ENCODE data around the gene POLE2.

The POLE2 gene

GRCh38 chr14:49654511-49654910, 33.5 kb downstream of the POLE2 start:
- DNase-seq (ENCODE audit: low read depth): no peak
- no peak for TF ChIP-seq CTCF (IDR thresholded peaks at IDR 0.05; ENCODE audit: insufficient read depth, low read depth, low read length, missing control alignments)
- H3K4me3 ChIP-seq (ENCODE audit: low read depth, low read length): no peak overlapping the region

- no peak overlapping the region for H3K4me3 ChIP-seq (ENCODE audit: low read depth, low read length)
- no peak for TF ChIP-seq CTCF (IDR thresholded peaks at IDR 0.05; ENCODE audit: insufficient read depth, low read depth, low read length, missing control alignments)
- DNase-seq (ENCODE audit: low read depth): no peak
Measured at GRCh38 chr14:49653508-49653907, 34.5 kb downstream of the POLE2 start.

- DNase-seq (ENCODE audit: low read depth): no peak
- no peak overlapping the region for H3K4me3 ChIP-seq (ENCODE audit: low read depth, low read length)
- no peak for TF ChIP-seq CTCF (IDR thresholded peaks at IDR 0.05; ENCODE audit: insufficient read depth, low read depth, low read length, missing control alignments)
Measured at GRCh38 chr14:49642163-49642562, 45.9 kb downstream of the POLE2 start.

GRCh38 chr14:49641697-49642129, 46.3 kb downstream of the POLE2 start:
- peak; percentile 26 for DNase-seq (ENCODE audit: low read depth)

GRCh38 chr14:49640540-49641417, 47.2 kb downstream of the POLE2 start:
- no peak overlapping the region for H3K4me3 ChIP-seq (ENCODE audit: low read depth, low read length)
- TF ChIP-seq CTCF (IDR thresholded peaks at IDR 0.05; ENCODE audit: insufficient read depth, low read depth, low read length, missing control alignments): no peak
- DNase-seq (ENCODE audit: low read depth): no peak

More at GRCh38 chr14:49641697-49642129, 46.3 kb downstream of the POLE2 start:
- TF ChIP-seq CTCF (IDR thresholded peaks at IDR 0.05; ENCODE audit: insufficient read depth, low read depth, low read length, missing control alignments): no peak
- 0 out of 2 replicates have a peak overlapping the region, but pooled peaks have one; percentile 10 for H3K4me3 ChIP-seq (ENCODE audit: low read depth, low read length)

DNA sequence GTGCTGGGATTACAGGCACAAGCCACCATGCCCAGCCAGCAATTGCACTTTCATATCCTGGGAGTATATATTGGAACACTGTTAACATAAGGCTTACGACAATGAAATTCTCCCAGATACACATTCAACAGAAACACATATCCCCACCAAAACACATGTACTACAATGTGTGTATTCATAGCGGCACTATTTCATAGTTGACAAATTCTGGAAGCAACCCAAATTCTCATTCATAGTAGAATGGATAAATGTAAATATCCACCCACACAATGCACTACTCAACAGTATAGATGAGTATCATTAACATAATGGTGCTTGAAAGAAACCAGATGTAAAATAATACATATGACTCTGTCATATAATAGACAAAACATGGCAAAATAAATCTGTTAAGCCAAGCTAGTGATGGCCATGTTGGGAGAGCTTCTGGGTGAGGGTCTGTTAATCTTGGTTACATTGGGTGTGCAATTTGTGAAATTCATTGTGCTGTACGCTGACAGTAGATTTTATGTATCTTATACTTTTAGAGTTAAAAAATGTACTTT, 50.4 kb downstream of the POLE2 start:
- TF ChIP-seq CTCF (IDR thresholded peaks at IDR 0.05; ENCODE audit: insufficient read depth, low read depth, low read length, missing control alignments): no peak
- no peak for DNase-seq (ENCODE audit: low read depth)
- H3K4me3 ChIP-seq (ENCODE audit: low read depth, low read length): no peak overlapping the region
